OCI-LY1 (cell line): Measurements from ENCODE around the gene CLEC4F.

Experiments
- H2AFZ ChIP-seq: fragments of 200-600 bp; sonication (generic), shearing (Covaris generic); 2 replicates; pipeline ENCODE4 v1.6.0; 2014; ENCODE audit warnings: antibody characterized with exemption, mild to moderate bottlenecking, low read length
- H3F3A ChIP-seq: fragments of 200-600 bp; sonication (generic), shearing (Covaris generic); 2 replicates; pipeline ENCODE4 v1.6.0; 2014; ENCODE audit warnings: mild to moderate bottlenecking, antibody characterized with exemption, low read length, moderate library complexity; ENCODE audit not compliant: insufficient read depth
- H3K27ac ChIP-seq: fragments of 200-600 bp; sonication (generic); 2 replicates; pipeline ENCODE4 v1.5.1; 2014; ENCODE audit warnings: low read length, mixed run types, mild to moderate bottlenecking, low read depth; ENCODE audit not compliant: poor library complexity, severe bottlenecking
- H3K27me3 ChIP-seq: fragments of 200-600 bp; sonication (generic); 2 replicates; pipeline ENCODE4 v1.6.0; 2014; ENCODE audit warnings: antibody characterized with exemption, mild to moderate bottlenecking, low read length, moderate library complexity; ENCODE audit not compliant: insufficient read depth
- H3K36me3 ChIP-seq: fragments of 200-600 bp; sonication (generic); 2 replicates; pipeline ENCODE4 v1.6.1; 2014; ENCODE audit warnings: mild to moderate bottlenecking, antibody characterized with exemption, low read length, moderate library complexity, mixed read lengths; ENCODE audit not compliant: insufficient read depth
- H3K4me1 ChIP-seq: fragments of 200-600 bp; sonication (generic); 2 replicates; pipeline ENCODE4 v1.5.1; 2014; ENCODE audit warnings: mild to moderate bottlenecking, low read length, moderate library complexity; ENCODE audit not compliant: insufficient read depth, severe bottlenecking
- H3K4me2 ChIP-seq: fragments of 200-600 bp; sonication (generic), shearing (Covaris generic); 2 replicates; pipeline ENCODE4 v1.6.1; 2014; ENCODE audit warnings: low read length
- H3K4me3 ChIP-seq: fragments of 200-600 bp; sonication (generic); 2 replicates; pipeline ENCODE4 v1.5.1; 2014; ENCODE audit warnings: low read length, low read depth, mild to moderate bottlenecking, mixed read lengths; ENCODE audit not compliant: poor library complexity, severe bottlenecking
- H3K79me2 ChIP-seq: fragments of 200-600 bp; shearing (Covaris generic); 2 replicates; pipeline ENCODE4 v1.6.1; 2016; ENCODE audit warnings: mixed run types, low read length, mixed read lengths; ENCODE audit not compliant: insufficient read depth
- H3K9ac ChIP-seq: fragments of 200-600 bp; sonication (generic), shearing (Covaris generic); 2 replicates; pipeline ENCODE4 v1.6.1; 2014; ENCODE audit warnings: mild to moderate bottlenecking, low read length, mixed read lengths
- H3K9me2 ChIP-seq: fragments of 200-600 bp; sonication (generic), shearing (Covaris generic); 2 replicates; pipeline ENCODE4 v1.6.1; 2014; ENCODE audit warnings: low read depth, mild to moderate bottlenecking, low read length, mixed read lengths
- H3K9me3 ChIP-seq: fragments of 200-600 bp; shearing (Covaris generic); 2 replicates; pipeline ENCODE4 v1.6.1; 2014; ENCODE audit warnings: low read length, mixed read lengths
- H4K20me1 ChIP-seq: fragments of 200-600 bp; sonication (generic), shearing (Covaris generic); 2 replicates; pipeline ENCODE4 v1.6.0; 2016; ENCODE audit warnings: mild to moderate bottlenecking, low read length; ENCODE audit not compliant: insufficient read depth
- EZH2 ChIP-seq: fragments of 200-600 bp; sonication (generic), shearing (Covaris generic); IDR thresholded peaks from 2 replicates; pipeline ENCODE4 v1.8.0; 2017; ENCODE audit warnings: borderline replicate concordance, mixed run types, mild to moderate bottlenecking, antibody characterized with exemption, low read length, moderate library complexity, mixed read lengths
- TF ChIP-seq, protein P1 (sequence below): fragments of 200-600 bp; sonication (generic), shearing (Covaris generic); IDR thresholded peaks from 2 replicates; pipeline ENCODE4 v1.5.1; 2017; ENCODE audit warnings: mild to moderate bottlenecking, antibody characterized with exemption, low read length, moderate library complexity, mixed read lengths

Gene CLEC4F

DNA sequence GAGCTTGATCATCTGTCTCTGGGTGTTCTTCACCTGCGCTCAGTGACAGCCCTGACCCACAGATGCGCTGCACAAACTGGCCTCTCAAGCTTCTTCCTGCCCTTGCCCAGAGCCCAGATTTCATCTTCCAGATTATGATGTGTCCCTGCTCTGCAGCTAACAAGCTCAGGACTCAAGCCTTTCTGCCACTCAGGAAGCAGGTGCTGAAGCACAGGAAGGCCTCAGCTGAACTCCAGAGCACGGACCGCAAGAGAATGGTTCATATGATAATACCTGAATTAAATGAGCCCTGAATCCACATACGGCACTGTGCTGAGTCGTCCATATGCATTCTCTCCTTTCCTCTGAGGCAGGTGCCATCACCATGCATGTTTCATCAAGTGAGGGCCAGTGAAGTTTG is 11.5 kb upstream of the CLEC4F start:
- TF ChIP-seq, protein P1, sequence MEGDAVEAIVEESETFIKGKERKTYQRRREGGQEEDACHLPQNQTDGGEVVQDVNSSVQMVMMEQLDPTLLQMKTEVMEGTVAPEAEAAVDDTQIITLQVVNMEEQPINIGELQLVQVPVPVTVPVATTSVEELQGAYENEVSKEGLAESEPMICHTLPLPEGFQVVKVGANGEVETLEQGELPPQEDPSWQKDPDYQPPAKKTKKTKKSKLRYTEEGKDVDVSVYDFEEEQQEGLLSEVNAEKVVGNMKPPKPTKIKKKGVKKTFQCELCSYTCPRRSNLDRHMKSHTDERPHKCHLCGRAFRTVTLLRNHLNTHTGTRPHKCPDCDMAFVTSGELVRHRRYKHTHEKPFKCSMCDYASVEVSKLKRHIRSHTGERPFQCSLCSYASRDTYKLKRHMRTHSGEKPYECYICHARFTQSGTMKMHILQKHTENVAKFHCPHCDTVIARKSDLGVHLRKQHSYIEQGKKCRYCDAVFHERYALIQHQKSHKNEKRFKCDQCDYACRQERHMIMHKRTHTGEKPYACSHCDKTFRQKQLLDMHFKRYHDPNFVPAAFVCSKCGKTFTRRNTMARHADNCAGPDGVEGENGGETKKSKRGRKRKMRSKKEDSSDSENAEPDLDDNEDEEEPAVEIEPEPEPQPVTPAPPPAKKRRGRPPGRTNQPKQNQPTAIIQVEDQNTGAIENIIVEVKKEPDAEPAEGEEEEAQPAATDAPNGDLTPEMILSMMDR: no peak
- no peak for TF ChIP-seq EZH2
- no peak overlapping the region for H3K27ac ChIP-seq
- H2AFZ ChIP-seq: no peak overlapping the region
- no peak overlapping the region for H3K4me2 ChIP-seq
- H4K20me1 ChIP-seq: no peaks in the 10 kb centered on the region
- H3K4me3 ChIP-seq: no peak overlapping the region
- H3K9ac ChIP-seq: no peak overlapping the region
- H3K9me2 ChIP-seq: no peaks in the 10 kb centered on the region
- no peaks in the 10 kb centered on the region for H3K79me2 ChIP-seq
- 0 out of 2 replicates have a peak, but pooled peaks cover 3% of the 10 kb centered on the region for H3K27me3 ChIP-seq
- H3F3A ChIP-seq: no peaks in the 10 kb centered on the region
- H3K4me1 ChIP-seq: no peaks in the 10 kb centered on the region
- no peaks in the 10 kb centered on the region for H3K36me3 ChIP-seq
- H3K9me3 ChIP-seq: no peaks in the 10 kb centered on the region

DNA sequence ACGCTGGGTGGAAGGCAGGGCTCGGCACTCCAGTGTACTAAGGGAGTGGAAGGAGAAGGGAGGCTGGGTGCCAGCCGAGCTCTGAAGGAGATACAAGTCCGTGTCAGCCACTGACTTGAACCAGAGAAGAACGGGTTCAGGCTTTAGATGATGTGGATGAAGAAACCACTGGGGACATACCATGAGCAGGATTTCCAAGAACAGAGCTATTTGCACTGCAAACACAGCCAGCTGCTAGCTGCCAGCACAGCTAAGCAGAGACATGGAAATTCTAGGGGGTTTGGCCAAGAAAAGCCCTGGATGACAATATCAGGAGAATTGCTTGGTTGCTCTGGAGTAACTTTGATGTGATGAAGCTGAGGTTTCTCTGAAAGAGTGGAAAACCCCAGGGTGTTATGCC is 10.0 kb upstream of the CLEC4F start:
- no peaks in the 10 kb centered on the region for H3F3A ChIP-seq
- no peaks in the 10 kb centered on the region for H3K9me3 ChIP-seq
- H3K4me1 ChIP-seq: no peaks in the 10 kb centered on the region
- no peaks in the 10 kb centered on the region for H3K9me2 ChIP-seq
- H3K4me2 ChIP-seq: no peak overlapping the region
- H3K79me2 ChIP-seq: no peaks in the 10 kb centered on the region
- H3K27me3 ChIP-seq: 0 out of 2 replicates have a peak, but pooled peaks cover 3% of the 10 kb centered on the region
- no peak overlapping the region for H3K27ac ChIP-seq
- no peak overlapping the region for H2AFZ ChIP-seq
- no peak overlapping the region for H3K9ac ChIP-seq
- no peaks in the 10 kb centered on the region for H4K20me1 ChIP-seq
- H3K4me3 ChIP-seq: no peak overlapping the region
- no peaks in the 10 kb centered on the region for H3K36me3 ChIP-seq
- TF ChIP-seq EZH2: no peak
- TF ChIP-seq, protein P1: no peak

DNA sequence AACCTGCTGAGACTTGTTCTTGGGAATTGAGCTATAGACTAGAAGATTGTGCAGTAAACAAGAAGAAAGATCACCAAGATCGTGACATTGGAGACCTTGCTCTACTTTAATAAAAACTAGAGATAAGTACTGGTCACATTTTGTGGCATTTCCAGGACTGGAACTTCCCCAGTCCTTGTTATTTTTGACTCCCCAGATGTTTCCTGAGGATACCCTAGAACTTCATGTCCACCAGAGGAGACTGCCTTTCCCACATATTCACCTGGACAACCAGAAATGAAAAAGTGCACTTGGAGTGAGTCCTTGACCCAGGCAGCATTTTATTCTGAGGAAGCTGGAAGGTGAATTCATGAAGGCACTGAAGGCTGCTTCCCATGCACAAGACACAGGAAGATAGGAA is 9.5 kb upstream of the CLEC4F start:
- Histone ChIP-seq H3K9me3 (no peaks in the 10 kb centered on the region), H3F3A (no peaks in the 10 kb centered on the region), H3K27ac (no peak overlapping the region), H3K4me1 (no peaks in the 10 kb centered on the region), H4K20me1 (no peaks in the 10 kb centered on the region), H3K9ac (no peak overlapping the region), H3K79me2 (no peaks in the 10 kb centered on the region), H3K27me3 (0 out of 2 replicates have a peak, but pooled peaks cover 3% of the 10 kb centered on the region), H2AFZ (no peak overlapping the region), H3K36me3 (no peaks in the 10 kb centered on the region), H3K4me2 (no peak overlapping the region), H3K9me2 (no peaks in the 10 kb centered on the region), H3K4me3 (no peak overlapping the region)
- TF ChIP-seq, protein P1: no peak
- TF ChIP-seq EZH2: no peak
